SK-N-SH (cell line): Measurements from ENCODE around the gene SMAP2. TPM values are rescaled to one million over a fixed set of nuclear protein-coding genes. Genes with fewer than 3 reads are reported as not detected.

Experiments used
- CTCF ChIA-PET: fragments of 300-600, 350-600 bp; formaldehyde crosslinking; extraction: SDS; loops from one replicate; lab custom pipeline; 2021; lab: Yijun Ruan, JAX
- POLR2A ChIA-PET: fragments of 350-600 bp; sonication (Branson Sonifier 250); formaldehyde crosslinking; extraction: SDS; loops from one replicate; lab custom pipeline; 2020; ENCODE audit warnings: antibody characterized with exemption, inconsistent platforms; lab: Yijun Ruan, JAX
- DNase-seq: peaks from one replicate; pipeline ENCODE4 v3.0.0; 2012
- H2AFZ ChIP-seq: fragments of 200-600 bp; sonication (generic); 2 replicates; pipeline ENCODE4 v1.8.1; 2016; ENCODE audit warnings: antibody characterized with exemption, mild to moderate bottlenecking, low read depth
- H3F3A ChIP-seq: fragments of 200-600 bp; sonication (generic); replicated peaks from 2 replicates; pipeline ENCODE3; 2016; ENCODE audit warnings: antibody characterized with exemption, mild to moderate bottlenecking; ENCODE audit not compliant: insufficient read depth
- H3K27ac ChIP-seq, 2 experiments: fragments of 200-500 bp in 1 of 2; fragments of 200-600 bp in 1 of 2; sonication (Bioruptor generic) in 1 of 2; sonication (generic), shearing (Covaris generic) in 1 of 2; 2 replicates each; pipeline versions ENCODE4 v1.5.1 to v1.6.1; 2014 to 2016; ENCODE audit warnings: low read depth in 2 of 2, inconsistent platforms in 1 of 2, low read length in 1 of 2, mild to moderate bottlenecking in 1 of 2, mixed read lengths in 1 of 2
- H3K27me3 ChIP-seq: fragments of 200-600 bp; sonication (generic), shearing (Covaris generic); 2 replicates; pipeline ENCODE4 v1.6.1; 2016; ENCODE audit warnings: mixed run types; ENCODE audit not compliant: insufficient read depth
- H3K36me3 ChIP-seq, 2 experiments: fragments of 200-500 bp in 1 of 2; fragments of 200-600 bp in 1 of 2; sonication (Bioruptor generic) in 1 of 2; sonication (generic) in 1 of 2; replicated peaks in 1 of 2; 2 replicates each; pipeline versions ENCODE3 to v1.5.1; 2014 to 2016; ENCODE audit warnings: low read length in 1 of 2, mild to moderate bottlenecking in 1 of 2; ENCODE audit not compliant: insufficient read depth in 2 of 2, control insufficient read depth in 1 of 2
- H3K4me1 ChIP-seq, 2 experiments: fragments of 200-500 bp in 1 of 2; fragments of 200-600 bp in 1 of 2; sonication (Bioruptor generic) in 1 of 2; sonication (generic), shearing (Covaris generic) in 1 of 2; 2 replicates each; pipeline versions ENCODE4 v1.5.1 to v1.6.1; 2014 to 2016; ENCODE audit warnings: low read depth in 1 of 2, low read length in 1 of 2, mixed run types in 1 of 2; ENCODE audit not compliant: insufficient read depth in 2 of 2, control insufficient read depth in 1 of 2
- H3K4me2 ChIP-seq: fragments of 200-600 bp; sonication (generic), shearing (Covaris generic); 2 replicates; pipeline ENCODE4 v1.6.1; 2017; ENCODE audit warnings: mixed run types
- H3K4me3 ChIP-seq, 2 experiments: fragments of 200-500 bp in 1 of 2; fragments of 200-600 bp in 1 of 2; sonication (Bioruptor generic) in 1 of 2; sonication (generic), shearing (Covaris generic) in 1 of 2; 2 replicates each; pipeline versions ENCODE4 v1.5.1 to v1.8.1; 2014 to 2016; ENCODE audit warnings: low read depth in 2 of 2, inconsistent platforms in 1 of 2, low read length in 1 of 2, mild to moderate bottlenecking in 1 of 2, mixed read lengths in 1 of 2, moderate library complexity in 1 of 2
- H3K79me2 ChIP-seq: fragments of 200-600 bp; sonication (generic); 2 replicates; pipeline ENCODE4 v1.8.1; 2017; ENCODE audit warnings: mild to moderate bottlenecking; ENCODE audit not compliant: insufficient read depth
- H3K9ac ChIP-seq: fragments of 200-600 bp; sonication (generic); 2 replicates; pipeline ENCODE4 v1.6.1; 2017; ENCODE audit warnings: mixed run types
- H3K9me2 ChIP-seq: fragments of 200-600 bp; sonication (generic); 2 replicates; pipeline ENCODE4 v1.6.1; 2017; ENCODE audit warnings: mixed run types
- H3K9me3 ChIP-seq: fragments of 200-600 bp; sonication (generic); 2 replicates; pipeline ENCODE4 v1.6.1; 2017; ENCODE audit warnings: mixed run types, mild to moderate bottlenecking, moderate library complexity
- H4K20me1 ChIP-seq: fragments of 200-600 bp; sonication (generic); 2 replicates; pipeline ENCODE4 v1.6.1; 2017; ENCODE audit warnings: mild to moderate bottlenecking, mixed run types; ENCODE audit not compliant: insufficient read depth
- ELF1 ChIP-seq: IDR thresholded peaks from 2 replicates; pipeline ENCODE4 v1.4.0; 2012
- EP300 ChIP-seq, 2 experiments: IDR thresholded peaks; 2 replicates each; pipeline versions ENCODE4 v1.4.0 to v1.6.1; 2012; ENCODE audit warnings: borderline replicate concordance in 1 of 2, low read depth in 1 of 2, low read length in 1 of 2
- FOSL2 ChIP-seq: IDR thresholded peaks from 2 replicates; pipeline ENCODE4 v1.4.0; 2012; ENCODE audit warnings: low read depth, mild to moderate bottlenecking, moderate library complexity, borderline replicate concordance
- FOXJ3 ChIP-seq: sonication (generic); formaldehyde crosslinking; IDR thresholded peaks from 2 replicates; pipeline ENCODE4 v1.5.1; 2020; ENCODE audit warnings: mild to moderate bottlenecking, missing genetic modification reagents
- JUND ChIP-seq: IDR thresholded peaks from 2 replicates; pipeline ENCODE4 v1.4.0; 2012
- MAX ChIP-seq: IDR thresholded peaks from 2 replicates; pipeline ENCODE4 v1.4.0; 2012; ENCODE audit warnings: low read depth
- MXI1 ChIP-seq: IDR thresholded peaks from 2 replicates; pipeline ENCODE4 v1.6.1; 2012; ENCODE audit warnings: mild to moderate bottlenecking, low read depth, low read length, improper control_type of control experiment
- NFIC ChIP-seq: IDR thresholded peaks from 2 replicates; pipeline ENCODE4 v1.4.0; 2012; ENCODE audit warnings: borderline replicate concordance
- NRF1 ChIP-seq: IDR thresholded peaks from 2 replicates; pipeline ENCODE4 v1.6.1; 2012; ENCODE audit warnings: low read depth, mild to moderate bottlenecking, low read length
- PBX3 ChIP-seq: IDR thresholded peaks from 2 replicates; pipeline ENCODE4; 2012
- RAD21 ChIP-seq: IDR thresholded peaks from 2 replicates; pipeline ENCODE4 v1.6.1; 2012; ENCODE audit warnings: mild to moderate bottlenecking, low read length
- TCF12 ChIP-seq: IDR thresholded peaks from 2 replicates; pipeline ENCODE4 v1.4.0; 2012
- YY1 ChIP-seq: IDR thresholded peaks from 2 replicates; pipeline ENCODE4 v1.4.0; 2012; ENCODE audit warnings: low read depth, mild to moderate bottlenecking
- ZBTB33 ChIP-seq: IDR thresholded peaks from 2 replicates; pipeline ENCODE4 v1.4.0; 2012; ENCODE audit warnings: low read depth, borderline replicate concordance
- WGBS: methylation state at CpG from one replicate; pipeline ENCODE4 v1.1.6; 2017; ENCODE audit warnings: low lambda C conversion rate; 5-methylcytosine and 5-hydroxymethylcytosine counted together
- polyA plus RNA-seq, 3 experiments: library from polyadenylated mRNA; depleted of rRNA; stranded (reverse); fragments of >200 nt; gene quantifications; 2 replicates each; pipeline ENCODE4 v1.2.3, GENCODE V29; 2012

The SMAP2 gene
- polyA plus RNA-seq, 1 of the 3 experiments (the other 2 are of a cell fraction), result 11.2 TPM

- TF ChIP-seq PBX3, result no peak
- TF ChIP-seq JUND, result peak; percentile 29; the same call in 1 of the 2 replicates
- no peak for TF ChIP-seq ELF1
- no peak for TF ChIP-seq RAD21
- TF ChIP-seq ZBTB33, result 0 out of 2 replicates have a peak, but pooled peaks have one; percentile 3
- no peak for TF ChIP-seq EP300 (IDR thresholded peaks at IDR 0.05; ENCODE audit: borderline replicate concordance in 1 of 2, low read depth in 1 of 2, low read length in 1 of 2)
- no peak for TF ChIP-seq NFIC
- TF ChIP-seq MAX, result peak; percentile 38; the same call in 1 of the 2 replicates
- TF ChIP-seq FOSL2, result peak; percentile 14; the same call in 1 of the 2 replicates
- TF ChIP-seq TCF12, result 0 out of 2 replicates have a peak, but pooled peaks have one; percentile 49
- TF ChIP-seq YY1, result no peak
- TF ChIP-seq MXI1, result 0 out of 2 replicates have a peak, but pooled peaks have one; percentile 49
- TF ChIP-seq NRF1, result no peak
Observed at GRCh38 chr1:40450495-40451237, 77.1 kb downstream of the SMAP2 start (continued).

DNA sequence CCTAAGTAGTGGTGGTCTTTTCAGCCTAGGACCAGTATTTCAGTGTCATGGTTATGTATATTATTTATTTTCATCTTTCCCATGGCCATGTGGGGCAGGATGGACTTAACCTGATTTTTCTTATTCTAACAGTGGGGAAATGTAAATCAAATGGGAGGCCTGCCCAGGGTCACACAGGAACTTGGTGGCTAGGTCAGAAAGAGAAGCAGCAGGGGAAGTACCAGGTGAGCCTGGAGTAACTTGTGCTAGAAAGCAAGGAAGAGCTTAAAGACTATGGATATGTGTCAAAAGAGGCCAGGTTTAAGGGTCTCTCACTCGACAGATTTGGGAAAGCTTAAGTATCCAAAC, 77.7 kb downstream of the SMAP2 start:
- H3K27ac ChIP-seq, result peak overlapping the region; percentile 79 to 95

More for the DNA sequence above, 77.7 kb downstream of the SMAP2 start:
- POLR2A ChIA-PET, result interaction anchor here (1.3 kb wide), 1 partner anchor 212 kb away, joined by 3 read pairs; no protein-coding TSS in a partner anchor
- H3K9me2 ChIP-seq, result no peaks in the 10 kb centered on the region
- TF ChIP-seq NFIC (no peak), FOXJ3 (CRISPR knock-in tag) (no peak)
- TF ChIP-seq, all 33 proteins: peak for 0
- H2AFZ ChIP-seq, result peak overlapping the region; percentile 96
- peak overlapping the region; percentile 87 for H3K4me2 ChIP-seq
- 0 out of 2 replicates have a peak, but pooled peaks cover 2% of the 10 kb centered on the region for H3K79me2 ChIP-seq
- peak overlapping the region; percentile 73 to 83 for H3K4me3 ChIP-seq
- CTCF ChIA-PET, result interaction anchor here (0.7 to 2.3 kb wide), 2 partner anchors 12 to 1815 kb away, joined by 3 to 15 read pairs; no protein-coding TSS in a partner anchor
- H3K36me3 ChIP-seq, result peaks cover 8 to 19% of the 10 kb centered on the region in 2 experiments
- 57% methylated on average over 1 of the region's 1 CpG for WGBS
- no peaks in the 10 kb centered on the region for H3K27me3 ChIP-seq
- H3F3A ChIP-seq, result peaks cover 14% of the 10 kb centered on the region
- peak overlapping the region; percentile 66; the same call in 1 of the 2 replicates for H3K9ac ChIP-seq
- H3K9me3 ChIP-seq, result 0 out of 2 replicates have a peak, but pooled peaks cover 3% of the 10 kb centered on the region
- H4K20me1 ChIP-seq, result no peaks in the 10 kb centered on the region
- H3K4me1 ChIP-seq, result peaks cover 0 to 2% of the 10 kb centered on the region in 2 experiments; a peak in 2 of 4 replicates
- DNase-seq, result no peak
